SK-N-MC (cell line): ENCODE results near the gene COBL.

Experiments
- EZH2 ChIP-seq: fragments of 200-600 bp; sonication (generic); IDR thresholded peaks from one replicate; pipeline ENCODE4 v1.6.1; 2017; ENCODE audit warnings: antibody characterized with exemption
- FOXP2 ChIP-seq: optimal IDR thresholded peaks from 2 replicates; pipeline ENCODE3; 2011; ENCODE audit warnings: mild to moderate bottlenecking, moderate library complexity; ENCODE audit not compliant: insufficient read depth; ENCODE audit errors: extremely low read length, control extremely low read depth
- POLR2AphosphoS5 ChIP-seq: IDR thresholded peaks from 2 replicates; pipeline ENCODE4 v1.6.1; 2012; ENCODE audit warnings: mild to moderate bottlenecking, low read depth, low read length, borderline replicate concordance

DNA sequence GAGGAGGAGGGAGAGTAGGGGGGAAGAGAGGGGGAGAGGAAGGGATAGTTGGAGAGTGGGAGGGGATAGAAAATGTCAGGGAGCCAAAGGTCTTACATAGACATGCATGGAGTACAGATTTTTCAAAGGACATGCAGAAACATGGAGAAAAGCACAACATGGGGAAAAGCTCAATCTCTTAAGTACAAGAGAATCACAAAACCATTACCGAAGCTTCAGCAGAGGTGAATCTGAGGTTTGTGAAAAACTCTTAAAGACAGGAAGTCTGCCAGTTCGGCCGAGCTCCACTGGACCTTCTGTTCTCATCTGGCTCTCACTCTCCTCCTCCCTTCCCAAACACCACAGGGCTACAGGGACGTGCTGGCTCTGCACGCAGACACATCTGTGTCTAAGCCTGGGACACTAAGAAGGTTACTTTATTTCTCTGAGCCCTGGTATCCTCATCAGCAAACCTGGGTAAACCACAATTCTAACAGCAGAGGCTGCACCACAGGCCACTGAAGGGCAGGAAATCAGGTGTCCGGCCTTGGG is 133.9 kb downstream of the COBL start:
- TF ChIP-seq EZH2 (no peak), FOXP2 (no peak), POLR2AphosphoS5 (no peak)
